GM18868 (cell line): ENCODE measurements around the gene FAM47E.

Experiments used
- ATAC-seq: cut with Tn5 transposase; IDR thresholded peaks from one replicate; pipeline ENCODE4 v1.9.1; 2021; ENCODE audit warnings: mild to moderate bottlenecking, moderate library complexity; ENCODE audit not compliant: unreplicated experiment

FAM47E gene

GRCh38 chr4:76298227-76298626, 46.7 kb downstream of the FAM47E start:
- ATAC-seq, result no peak

GRCh38 chr4:76300012-76300411, 48.5 kb downstream of the FAM47E start:
- ATAC-seq, result no peak

- peak; percentile 97 for ATAC-seq
Measured at GRCh38 chr4:76301068-76301774, 49.7 kb downstream of the FAM47E start.

GRCh38 chr4:76301775-76302162, 50.2 kb downstream of the FAM47E start:
- ATAC-seq, result no peak

GRCh38 chr4:76302826-76303438, 51.4 kb downstream of the FAM47E start:
- no peak for ATAC-seq

GRCh38 chr4:76305033-76305687, 53.6 kb downstream of the FAM47E start:
- ATAC-seq, result no peak

GRCh38 chr4:76305971-76306881, 54.7 kb downstream of the FAM47E start, which contains the start of gene STBD1:
TSS of gene STBD1 (plus strand) at chr4:76306733. CDS start at chr4:76306770, 37 bp downstream.
- ATAC-seq, result no peak

GRCh38 chr4:76306882-76307659, 55.5 kb downstream of the FAM47E start:
- ATAC-seq, result no peak

- no peak for ATAC-seq
Measured at GRCh38 chr4:76307660-76308014, 56.1 kb downstream of the FAM47E start.

- ATAC-seq, result no peak
Measured at GRCh38 chr4:76308548-76308947, 57.0 kb downstream of the FAM47E start.

GRCh38 chr4:76309939-76310550, 58.5 kb downstream of the FAM47E start:
- no peak for ATAC-seq

- ATAC-seq, result no peak
Measured at GRCh38 chr4:76310683-76311082, 59.2 kb downstream of the FAM47E start.

GRCh38 chr4:76311896-76312331, 60.4 kb downstream of the FAM47E start:
- no peak for ATAC-seq

- ATAC-seq, result no peak
Measured at GRCh38 chr4:76312457-76312856, 60.9 kb downstream of the FAM47E start.

- ATAC-seq, result no peak
Measured at GRCh38 chr4:76313547-76313946, 62.0 kb downstream of the FAM47E start.

- ATAC-seq, result no peak
Measured at GRCh38 chr4:76315267-76315918, 63.9 kb downstream of the FAM47E start.

GRCh38 chr4:76316131-76316530, 64.6 kb downstream of the FAM47E start:
- ATAC-seq, result no peak

GRCh38 chr4:76322236-76322635, 70.7 kb downstream of the FAM47E start:
- no peak for ATAC-seq

- no peak for ATAC-seq
Measured at GRCh38 chr4:76325072-76325471, 73.6 kb downstream of the FAM47E start.
